GM13977 (cell line): Measurements from ENCODE around the gene FAT1.

Source experiments
- DNase-seq: peaks from one replicate; pipeline ENCODE4 v3.0.0; 2012; ENCODE audit warnings: low spot score
- CTCF ChIP-seq: IDR thresholded peaks from 2 replicates; pipeline ENCODE4 v1.5.1; 2012; ENCODE audit warnings: mild to moderate bottlenecking, control low read depth; ENCODE audit not compliant: insufficient read depth; ENCODE audit errors: extremely low read depth, missing control alignments
- in situ Hi-C: fragments of 300-500 bp; cut with MboI; formaldehyde crosslinking; loops from one replicate; pipeline ENCODE4 v1.12.0; 2022; ENCODE audit warnings: low sequenced_read_pairs, low pct_unique_long_range_greater_than_20kb, mixed read lengths, inconsistent platforms; ENCODE audit not compliant: unreplicated experiment

The FAT1 gene

GRCh38 chr4:186693159-186693815, 30.4 kb downstream of the FAT1 start:
- TF ChIP-seq CTCF = no peak
- in situ Hi-C loops = no loop called here
- DNase-seq = no peak

GRCh38 chr4:186691396-186691795, 32.3 kb downstream of the FAT1 start:
- no peak for DNase-seq
- TF ChIP-seq CTCF = no peak
- in situ Hi-C loops = no loop called here

- TF ChIP-seq CTCF = no peak
- DNase-seq = no peak
- in situ Hi-C loops = no loop called here
These were observed 34.2 kb downstream of the FAT1 start for GRCh38 chr4:186689476-186689875.

GRCh38 chr4:186688150-186688943, 35.3 kb downstream of the FAT1 start:
- DNase-seq = no peak
- TF ChIP-seq CTCF = no peak
- in situ Hi-C loops = no loop called here

- no peak for DNase-seq
- in situ Hi-C loops = no loop called here
- no peak for TF ChIP-seq CTCF
These were observed 36.4 kb downstream of the FAT1 start for GRCh38 chr4:186687265-186687664.

GRCh38 chr4:186685767-186686183, 37.9 kb downstream of the FAT1 start:
- in situ Hi-C loops = no loop called here
- no peak for DNase-seq
- TF ChIP-seq CTCF = no peak
